GM12801 (cell line): ENCODE results near the gene SPTB.

Source experiments
- TF ChIP-seq, protein P1 (sequence below): IDR thresholded peaks from one replicate; pipeline ENCODE4 v1.5.1; 2011; ENCODE audit warnings: control low read depth; ENCODE audit not compliant: insufficient read length; ENCODE audit errors: extremely low read depth

The SPTB gene

DNA sequence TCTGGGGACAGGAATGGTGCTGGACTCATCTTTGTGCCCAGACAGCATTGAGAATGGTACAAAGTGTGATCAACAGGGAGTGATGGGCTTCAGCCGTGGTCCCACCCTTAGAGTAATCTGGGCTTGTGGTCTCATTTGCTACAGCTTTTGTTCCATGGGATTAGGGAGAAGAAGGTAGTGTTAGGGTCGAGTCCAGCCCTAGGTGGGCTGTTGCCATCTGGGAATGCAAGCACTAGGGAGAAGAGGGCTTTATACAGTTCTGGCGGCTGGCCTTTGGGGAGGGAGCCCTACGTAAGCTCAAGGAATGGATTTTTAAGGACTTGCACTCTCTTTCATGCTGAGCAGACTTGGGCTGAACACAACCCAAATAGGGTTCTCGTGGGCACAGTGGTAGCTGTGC is 170.6 kb downstream of the SPTB start:
- TF ChIP-seq, protein P1, sequence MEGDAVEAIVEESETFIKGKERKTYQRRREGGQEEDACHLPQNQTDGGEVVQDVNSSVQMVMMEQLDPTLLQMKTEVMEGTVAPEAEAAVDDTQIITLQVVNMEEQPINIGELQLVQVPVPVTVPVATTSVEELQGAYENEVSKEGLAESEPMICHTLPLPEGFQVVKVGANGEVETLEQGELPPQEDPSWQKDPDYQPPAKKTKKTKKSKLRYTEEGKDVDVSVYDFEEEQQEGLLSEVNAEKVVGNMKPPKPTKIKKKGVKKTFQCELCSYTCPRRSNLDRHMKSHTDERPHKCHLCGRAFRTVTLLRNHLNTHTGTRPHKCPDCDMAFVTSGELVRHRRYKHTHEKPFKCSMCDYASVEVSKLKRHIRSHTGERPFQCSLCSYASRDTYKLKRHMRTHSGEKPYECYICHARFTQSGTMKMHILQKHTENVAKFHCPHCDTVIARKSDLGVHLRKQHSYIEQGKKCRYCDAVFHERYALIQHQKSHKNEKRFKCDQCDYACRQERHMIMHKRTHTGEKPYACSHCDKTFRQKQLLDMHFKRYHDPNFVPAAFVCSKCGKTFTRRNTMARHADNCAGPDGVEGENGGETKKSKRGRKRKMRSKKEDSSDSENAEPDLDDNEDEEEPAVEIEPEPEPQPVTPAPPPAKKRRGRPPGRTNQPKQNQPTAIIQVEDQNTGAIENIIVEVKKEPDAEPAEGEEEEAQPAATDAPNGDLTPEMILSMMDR, result no peak

DNA sequence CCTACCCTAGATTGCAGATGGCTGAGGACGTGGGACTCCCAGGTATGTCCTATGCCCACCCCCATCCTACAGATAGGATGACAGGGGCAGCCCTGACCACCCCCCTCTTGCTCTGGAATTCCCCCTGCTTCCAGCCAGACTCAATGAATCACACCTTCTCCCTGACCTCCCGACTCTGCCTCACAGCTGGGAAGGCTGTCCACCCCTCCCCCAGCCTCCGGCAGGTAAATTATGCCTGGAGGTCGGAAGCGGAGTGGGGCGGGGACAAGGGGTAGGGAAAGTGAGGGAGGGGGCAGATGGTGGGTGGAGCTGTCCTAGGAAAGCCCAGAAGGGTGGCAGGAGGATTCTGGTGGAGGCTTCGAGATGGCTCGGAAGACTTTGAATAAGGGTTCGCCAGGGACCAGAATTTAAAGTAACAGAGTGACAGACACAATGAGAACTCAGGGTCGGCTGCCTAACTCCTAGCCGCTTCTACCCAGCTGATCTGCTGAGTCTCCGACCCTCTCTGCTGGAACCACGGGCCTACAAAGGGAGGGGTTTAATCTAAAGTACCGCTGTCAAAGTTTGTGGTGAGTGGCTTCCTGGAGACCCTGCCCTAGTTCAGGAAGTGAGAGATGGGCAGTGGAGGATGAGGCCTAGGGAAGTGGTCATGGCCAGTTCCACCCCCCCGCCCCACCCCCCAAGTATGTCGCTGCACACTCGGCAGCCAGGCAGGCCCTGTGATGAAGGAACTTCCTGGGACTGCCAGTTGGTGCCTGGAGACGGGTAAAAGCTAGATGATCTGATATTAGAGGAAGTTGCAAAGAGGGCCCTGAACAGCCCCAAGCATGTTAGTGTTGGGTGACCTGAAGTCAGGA is 171.3 kb downstream of the SPTB start:
- TF ChIP-seq, protein P1, result no peak

DNA sequence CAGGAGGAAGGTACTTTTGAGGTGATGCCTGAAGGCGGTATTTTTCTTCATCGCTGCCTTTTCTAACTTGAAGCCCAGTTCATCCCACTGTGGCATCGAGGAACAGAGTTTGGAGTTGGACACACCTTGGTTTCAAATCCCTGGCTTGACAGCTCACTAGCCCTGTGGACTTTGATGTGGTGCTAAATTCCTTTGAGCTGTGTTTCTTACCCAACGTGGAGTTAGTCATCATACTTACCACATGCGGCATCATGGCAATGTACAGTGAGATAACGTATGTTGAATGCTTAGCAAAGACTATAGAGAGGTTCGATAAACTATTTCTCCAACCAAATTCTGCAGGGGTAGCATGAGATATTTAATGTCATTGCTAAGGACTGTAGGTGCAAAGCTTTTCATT is 172.0 kb downstream of the SPTB start:
- TF ChIP-seq, protein P1, result no peak

DNA sequence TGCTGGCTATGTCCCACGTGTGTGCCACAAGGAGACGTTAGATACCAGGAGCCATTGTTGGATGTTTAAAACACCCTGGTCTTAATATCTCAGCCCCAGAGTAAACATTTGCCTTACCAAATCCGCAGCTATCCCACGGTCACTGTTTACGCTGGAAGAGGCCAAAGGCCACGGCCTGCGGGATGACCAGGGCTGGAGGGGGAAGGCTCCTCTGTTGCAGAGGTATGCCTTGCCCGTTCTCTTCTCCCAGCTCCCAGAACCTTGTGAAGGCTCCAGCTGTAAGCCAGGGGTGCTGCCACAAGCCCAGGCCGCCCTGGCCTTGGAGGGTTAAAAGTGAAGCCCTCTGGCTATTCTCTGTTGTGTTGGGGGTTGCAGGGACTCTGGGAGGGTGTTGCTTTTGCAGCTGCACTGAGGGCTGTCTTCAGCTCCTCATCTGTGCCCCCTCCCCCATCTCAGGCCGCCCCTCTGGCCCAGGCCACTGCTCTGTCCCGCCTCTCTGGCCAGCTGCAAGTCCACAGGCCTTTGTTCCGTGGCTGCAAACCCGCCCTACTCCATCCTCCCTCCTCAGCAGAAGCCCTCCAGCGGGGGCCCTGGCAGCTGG is 173.0 kb downstream of the SPTB start:
- TF ChIP-seq, protein P1, result no peak

DNA sequence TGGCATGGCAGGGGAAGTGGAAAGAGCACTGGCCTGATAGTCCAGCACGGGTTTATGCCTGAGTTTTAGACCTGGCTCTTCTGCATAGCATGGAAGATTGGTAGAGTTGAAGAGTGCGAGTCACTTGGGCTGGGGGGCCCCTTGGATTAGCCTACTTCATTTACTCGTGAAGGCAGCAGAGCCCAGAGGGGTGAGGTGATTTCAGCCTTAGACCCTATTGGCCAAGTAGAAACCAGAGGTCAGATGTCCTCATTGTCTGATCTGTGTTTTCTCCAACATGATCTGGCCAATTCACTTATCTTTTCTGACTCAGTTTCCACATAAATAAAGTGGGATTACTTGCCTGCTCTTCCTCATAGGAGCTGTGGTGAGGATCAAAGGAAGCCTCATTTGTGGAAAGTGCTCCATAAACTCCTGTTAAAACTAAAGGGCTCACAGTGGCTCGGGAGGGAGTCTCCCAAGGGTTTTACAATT is 173.6 kb downstream of the SPTB start:
- TF ChIP-seq, protein P1, result no peak

DNA sequence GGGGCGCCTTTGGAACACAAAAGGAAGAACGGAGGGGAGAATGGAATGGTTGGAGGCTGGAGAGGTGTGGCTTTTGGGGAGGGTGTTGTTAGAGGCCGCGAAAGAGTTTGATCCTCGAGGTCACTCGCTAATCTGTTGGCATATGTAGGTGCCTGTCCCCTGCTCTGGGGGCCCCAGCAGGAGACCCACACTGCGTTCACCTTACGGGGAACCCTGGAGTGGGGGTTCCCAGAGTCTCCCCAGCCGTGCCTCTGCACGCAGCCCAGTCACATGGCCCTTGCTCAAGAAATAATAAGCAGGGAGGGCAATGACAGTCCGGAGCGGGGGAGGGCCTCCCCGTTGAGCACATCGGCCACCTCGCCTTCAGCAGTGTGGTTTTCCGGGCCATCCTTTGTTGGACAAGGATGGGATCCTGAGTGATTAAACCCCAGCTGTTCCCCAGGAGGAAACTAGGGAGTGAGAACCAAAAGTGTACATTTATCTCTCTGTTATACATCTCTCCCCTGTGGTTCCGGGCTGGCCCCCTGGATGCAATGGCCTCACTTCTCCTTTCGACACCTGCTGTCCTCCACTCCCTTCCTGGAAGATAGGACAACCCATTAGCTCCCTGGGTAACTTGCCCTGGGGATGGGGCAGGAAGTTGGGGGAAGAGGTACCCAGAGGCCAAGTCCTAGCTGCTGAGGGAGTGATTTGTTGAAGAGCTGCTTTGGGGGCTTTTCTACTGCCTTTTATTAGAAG is 174.2 kb downstream of the SPTB start:
- TF ChIP-seq, protein P1, result no peak

DNA sequence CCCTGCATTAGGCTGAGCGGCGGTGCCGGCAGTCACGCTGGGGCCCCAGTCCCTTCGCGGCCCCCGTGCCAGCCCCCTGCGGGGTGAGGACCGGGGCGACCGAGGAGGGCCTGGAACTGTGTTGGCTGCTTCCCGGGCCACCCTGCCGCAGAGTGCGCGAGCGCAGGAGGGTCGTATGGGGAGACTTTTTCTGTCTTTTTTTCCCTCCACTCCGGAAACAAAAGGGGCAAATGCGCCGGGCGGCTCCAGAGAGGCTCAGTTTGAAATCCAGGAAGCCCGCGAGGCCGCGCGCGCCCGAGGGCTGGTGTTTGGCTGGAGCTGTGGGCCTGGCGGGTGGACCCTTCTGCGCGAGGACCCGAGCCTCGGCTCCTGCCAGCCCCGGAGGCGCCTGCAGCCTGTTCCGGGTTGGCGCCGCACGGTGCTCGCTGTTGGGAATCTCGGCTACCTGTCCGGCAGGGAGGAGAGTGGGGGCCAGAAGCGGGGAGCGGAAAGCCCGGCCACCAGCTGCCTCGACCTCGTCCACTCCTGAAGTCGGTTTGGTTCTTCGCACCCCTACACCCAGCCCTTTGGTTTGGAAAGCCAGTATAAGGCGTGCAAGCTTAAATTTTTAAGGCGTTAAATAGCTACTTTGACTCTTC is 174.8 kb downstream of the SPTB start:
- TF ChIP-seq, protein P1, result no peak
